WTC11 (cell line): ENCODE data around the gene ZMAT3. TPM values are rescaled to one million over a fixed set of nuclear protein-coding genes. Genes with fewer than 3 reads are reported as not detected.

ENCODE experiments used
- ATAC-seq: fragments of 200-7000 bp; cut with Tn5 transposase; 2 replicates; pipeline ENCODE4 v1.10.0; 2021; ENCODE audit warnings: mild to moderate bottlenecking, moderate library complexity
- CTCF ChIA-PET: fragments of 300-600 bp; sonication (Branson Sonifier 250); formaldehyde crosslinking; loops from one replicate; lab custom pipeline; 2021; ENCODE audit warnings: antibody characterized with exemption; lab: Charles Lee
- POLR2A ChIA-PET: fragments of 350-600 bp; sonication (Branson Sonifier 250); formaldehyde crosslinking; loops from one replicate; lab custom pipeline; 2021; ENCODE audit warnings: antibody characterized with exemption; lab: Charles Lee
- DNase-seq: peaks from one replicate; pipeline ENCODE4 v3.0.0; 2021; ENCODE audit warnings: low spot score
- H3K27ac Mint-ChIP-seq: 2 replicates; pipeline ENCODE4 v1.8.0; 2021; ENCODE audit warnings: mixed read lengths
- H3K27me3 Mint-ChIP-seq: 2 replicates; pipeline ENCODE4 v1.8.0; 2021; ENCODE audit warnings: low read depth, mild to moderate bottlenecking, moderate library complexity, mixed read lengths
- H3K36me3 Mint-ChIP-seq: 2 replicates; pipeline ENCODE4 v1.8.0; 2021; ENCODE audit warnings: mixed read lengths
- H3K4me1 Mint-ChIP-seq: 2 replicates; pipeline ENCODE4 v1.8.0; 2022; ENCODE audit warnings: mixed read lengths
- H3K4me3 Mint-ChIP-seq: 2 replicates; pipeline ENCODE4 v1.8.0; 2021; ENCODE audit warnings: mild to moderate bottlenecking, moderate library complexity, mixed read lengths
- H3K9me3 Mint-ChIP-seq: 2 replicates; pipeline ENCODE4 v1.8.0; 2021; ENCODE audit warnings: mixed read lengths
- AFF4 ChIP-seq: sonication (generic); formaldehyde crosslinking; IDR thresholded peaks from 2 replicates; pipeline ENCODE4 v1.8.1; 2023; ENCODE audit warnings: mild to moderate bottlenecking, missing genetic modification reagents, borderline replicate concordance
- CBFB ChIP-seq: sonication (generic); formaldehyde crosslinking; IDR thresholded peaks from 2 replicates; pipeline ENCODE4 v1.8.1; 2022; ENCODE audit warnings: mild to moderate bottlenecking, low read depth, missing genetic modification reagents
- EMX1 ChIP-seq: fragments of 250-450 bp; sonication (Bioruptor Pico); IDR thresholded peaks from 2 replicates; pipeline ENCODE4 v1.8.0; 2021; ENCODE audit warnings: mild to moderate bottlenecking
- FOXP1 ChIP-seq: sonication (generic); formaldehyde crosslinking; IDR thresholded peaks from 2 replicates; pipeline ENCODE4 v1.8.0; 2022; ENCODE audit warnings: missing genetic modification reagents, mild to moderate bottlenecking, moderate library complexity, borderline replicate concordance
- IRF1 ChIP-seq: sonication (generic); formaldehyde crosslinking; IDR thresholded peaks from 2 replicates; pipeline ENCODE4 v1.8.0; 2023; ENCODE audit warnings: missing genetic modification reagents
- IRF2 ChIP-seq: sonication (generic); formaldehyde crosslinking; IDR thresholded peaks from 2 replicates; pipeline ENCODE4 v1.8.0; 2022; ENCODE audit warnings: low read depth, missing genetic modification reagents, borderline replicate concordance
- JAZF1 ChIP-seq: fragments of 250-450 bp; sonication (Bioruptor Pico); IDR thresholded peaks from 2 replicates; pipeline ENCODE4 v1.9.0; 2021; ENCODE audit warnings: moderate library complexity, mild to moderate bottlenecking, inconsistent platforms
- NR1H2 ChIP-seq: sonication (generic); formaldehyde crosslinking; IDR thresholded peaks from 2 replicates; pipeline ENCODE4 v1.9.0; 2021; ENCODE audit warnings: mild to moderate bottlenecking, moderate library complexity, missing genetic modification reagents
- ZBTB21 ChIP-seq: sonication (generic); formaldehyde crosslinking; IDR thresholded peaks from 2 replicates; pipeline ENCODE4 v1.8.1; 2023; ENCODE audit warnings: mild to moderate bottlenecking, missing genetic modification reagents, borderline replicate concordance
- ZNF138 ChIP-seq: sonication (generic); formaldehyde crosslinking; conservative IDR thresholded peaks from 2 replicates; pipeline ENCODE4 v1.8.1; 2022; ENCODE audit warnings: mild to moderate bottlenecking, moderate library complexity, missing genetic modification reagents
- ZNF219 ChIP-seq: sonication (generic); formaldehyde crosslinking; IDR thresholded peaks from 2 replicates; pipeline ENCODE4 v1.8.0; 2023; ENCODE audit warnings: missing genetic modification reagents, mild to moderate bottlenecking, borderline replicate concordance
- ZNF396 ChIP-seq: fragments of 250-450 bp; sonication (Bioruptor Pico); IDR thresholded peaks from 2 replicates; pipeline ENCODE4 v1.8.0; 2021; ENCODE audit warnings: mild to moderate bottlenecking, moderate library complexity, borderline replicate concordance
- ZNF532 ChIP-seq: fragments of 250-450 bp; sonication (Bioruptor Pico); IDR thresholded peaks from 2 replicates; pipeline ENCODE4 v1.9.0; 2021; ENCODE audit warnings: mild to moderate bottlenecking, borderline replicate concordance
- ZNF671 ChIP-seq: fragments of 250-450 bp; sonication (Bioruptor Pico); IDR thresholded peaks from 2 replicates; pipeline ENCODE4 v1.8.0; 2021; ENCODE audit warnings: mild to moderate bottlenecking
- total RNA-seq: library from RNA; stranded (reverse); gene quantifications from 3 replicates; pipeline ENCODE4 v1.2.3, GENCODE V29; 2021
- TF ChIP-seq, protein P1 (sequence below): sonication (generic); formaldehyde crosslinking; IDR thresholded peaks from 2 replicates; pipeline ENCODE4 v1.8.1; 2023; ENCODE audit warnings: mild to moderate bottlenecking, missing genetic modification reagents, moderate library complexity
- TF ChIP-seq, protein P2 (sequence below): sonication (generic); formaldehyde crosslinking; IDR thresholded peaks from 2 replicates; pipeline ENCODE4 v1.8.1; 2023; ENCODE audit warnings: mild to moderate bottlenecking, missing genetic modification reagents

ZMAT3 gene
- total RNA-seq, 1 experiment from 2014 or later = 24.1 TPM

GRCh38 chr3:179093807-179094206, 22.2 kb upstream of the ZMAT3 start:
- no peak overlapping the region for H3K27ac Mint-ChIP-seq
- TF ChIP-seq ZNF396 (CRISPR knock-in tag) = no peak
- TF ChIP-seq CBFB (CRISPR knock-in tag) = no peak
- TF ChIP-seq FOXP1 (CRISPR knock-in tag) = no peak
- TF ChIP-seq EMX1 (CRISPR knock-in tag) = no peak
- TF ChIP-seq, protein P1, sequence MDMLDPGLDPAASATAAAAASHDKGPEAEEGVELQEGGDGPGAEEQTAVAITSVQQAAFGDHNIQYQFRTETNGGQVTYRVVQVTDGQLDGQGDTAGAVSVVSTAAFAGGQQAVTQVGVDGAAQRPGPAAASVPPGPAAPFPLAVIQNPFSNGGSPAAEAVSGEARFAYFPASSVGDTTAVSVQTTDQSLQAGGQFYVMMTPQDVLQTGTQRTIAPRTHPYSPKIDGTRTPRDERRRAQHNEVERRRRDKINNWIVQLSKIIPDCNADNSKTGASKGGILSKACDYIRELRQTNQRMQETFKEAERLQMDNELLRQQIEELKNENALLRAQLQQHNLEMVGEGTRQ (CRISPR knock-in tag) = no peak
- no peak for TF ChIP-seq ZNF671 (CRISPR knock-in tag)
- POLR2A ChIA-PET = no interaction called here
- no peaks in the 10 kb centered on the region for H3K27me3 Mint-ChIP-seq
- CTCF ChIA-PET = no interaction called here
- H3K4me1 Mint-ChIP-seq = no peaks in the 10 kb centered on the region; the same call in 1 of the 2 replicates
- H3K36me3 Mint-ChIP-seq = no peaks in the 10 kb centered on the region
- H3K4me3 Mint-ChIP-seq = no peak overlapping the region
- no peaks in the 10 kb centered on the region for H3K9me3 Mint-ChIP-seq
- DNase-seq (no peak), ATAC-seq (peak; percentile 39; the same call in 1 of the 2 replicates)

- peaks cover 6% of the 10 kb centered on the region; the same call in 1 of the 2 replicates for H3K9me3 Mint-ChIP-seq
- no peak overlapping the region for H3K4me3 Mint-ChIP-seq
- H3K36me3 Mint-ChIP-seq = no peaks in the 10 kb centered on the region
- H3K27me3 Mint-ChIP-seq = no peaks in the 10 kb centered on the region
- no peak for TF ChIP-seq ZNF138
- TF ChIP-seq NR1H2 (CRISPR knock-in tag) = no peak
- TF ChIP-seq IRF2 = no peak
- TF ChIP-seq ZBTB21 (CRISPR knock-in tag) = no peak
- TF ChIP-seq, protein P2, sequence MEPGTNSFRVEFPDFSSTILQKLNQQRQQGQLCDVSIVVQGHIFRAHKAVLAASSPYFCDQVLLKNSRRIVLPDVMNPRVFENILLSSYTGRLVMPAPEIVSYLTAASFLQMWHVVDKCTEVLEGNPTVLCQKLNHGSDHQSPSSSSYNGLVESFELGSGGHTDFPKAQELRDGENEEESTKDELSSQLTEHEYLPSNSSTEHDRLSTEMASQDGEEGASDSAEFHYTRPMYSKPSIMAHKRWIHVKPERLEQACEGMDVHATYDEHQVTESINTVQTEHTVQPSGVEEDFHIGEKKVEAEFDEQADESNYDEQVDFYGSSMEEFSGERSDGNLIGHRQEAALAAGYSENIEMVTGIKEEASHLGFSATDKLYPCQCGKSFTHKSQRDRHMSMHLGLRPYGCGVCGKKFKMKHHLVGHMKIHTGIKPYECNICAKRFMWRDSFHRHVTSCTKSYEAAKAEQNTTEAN (CRISPR knock-in tag) = no peak
- TF ChIP-seq ZNF219 (CRISPR knock-in tag) = no peak
- TF ChIP-seq AFF4 (CRISPR knock-in tag) = no peak
- TF ChIP-seq CBFB (CRISPR knock-in tag) = no peak
- no peak for TF ChIP-seq JAZF1
- no peak for TF ChIP-seq ZNF532
- no peak for TF ChIP-seq IRF1 (CRISPR knock-in tag)
- TF ChIP-seq, all 79 proteins: peak for 0
- POLR2A ChIA-PET = no interaction called here
- DNase-seq (no peak), ATAC-seq (no peak)
- Mint-ChIP-seq H3K4me1 (no peaks in the 10 kb centered on the region), H3K27ac (no peak overlapping the region)
- CTCF ChIA-PET = no interaction called here
Observed at GRCh38 chr3:179091113-179091512, 19.5 kb upstream of the ZMAT3 start.
